ENCODE measurements around the gene PRELID1. TPM values are rescaled to one million over a fixed set of nuclear protein-coding genes. Genes with fewer than 3 reads are reported as not detected.
A peak's percentile ranks its signal among the peaks of the same experiment; 100 is the strongest.

The PRELID1 gene
- total RNA-seq, 1 donor from 2014 or later = 196 TPM

GRCh38 chr5:177270653-177271052, 32.9 kb upstream of the PRELID1 start:
- peaks cover 9% of the 10 kb centered on the region for H3K4me1 Mint-ChIP-seq (ENCODE audit: low read depth, unreplicated experiment)
- H3K36me3 Mint-ChIP-seq (ENCODE audit: low read depth, unreplicated experiment) = peaks cover 15% of the 10 kb centered on the region
- DNase-seq (ENCODE audit: low read depth) (no peak), FAIRE-seq (no peak)
- no peak overlapping the region for H3K27ac Mint-ChIP-seq (ENCODE audit: unreplicated experiment)
- no peaks in the 10 kb centered on the region for H3K27me3 Mint-ChIP-seq (ENCODE audit: low read depth, unreplicated experiment)
- Histone ChIP-seq H3K4me1 (ENCODE audit: insufficient read depth, low read length) (peaks cover 7% of the 10 kb centered on the region), H3K36me3 (ENCODE audit: insufficient read depth, low read length) (peaks cover 33% of the 10 kb centered on the region), H3K9ac (ENCODE audit: low read length) (no peak overlapping the region), H3K4me2 (ENCODE audit: low read length) (peak overlapping the region; percentile 5), H3K79me2 (ENCODE audit: insufficient read depth, low read length) (peaks cover 3% of the 10 kb centered on the region), H3K27me3 (ENCODE audit: insufficient read depth, low read length) (no peaks in the 10 kb centered on the region), H3K4me3 (ENCODE audit: insufficient read depth, low read depth, low read length) (no peak overlapping the region), H4K20me1 (ENCODE audit: insufficient read depth, low read length) (peaks cover 15% of the 10 kb centered on the region), H3K27ac (ENCODE audit: low read depth, low read length) (no peak overlapping the region), H2AFZ (ENCODE audit: low read depth, low read length) (no peak overlapping the region), H3K9me3 (ENCODE audit: insufficient read depth, low read depth, low read length) (no peaks in the 10 kb centered on the region)
- no peaks in the 10 kb centered on the region for H3K9me3 Mint-ChIP-seq (ENCODE audit: unreplicated experiment)
- H3K4me3 Mint-ChIP-seq (ENCODE audit: unreplicated experiment) = no peak overlapping the region
- TF ChIP-seq EZH2 (IDR thresholded peaks at IDR 0.05; ENCODE audit: insufficient read depth, low read length) = no peak
- no peak for TF ChIP-seq CTCF (IDR thresholded peaks at IDR 0.05; ENCODE audit: insufficient read depth, low read depth, low read length)

- Histone ChIP-seq H3K27ac (ENCODE audit: low read depth, low read length) (no peak overlapping the region), H3K4me1 (ENCODE audit: insufficient read depth, low read length) (peaks cover 7% of the 10 kb centered on the region), H3K27me3 (ENCODE audit: insufficient read depth, low read length) (no peaks in the 10 kb centered on the region), H3K79me2 (ENCODE audit: insufficient read depth, low read length) (peaks cover 3% of the 10 kb centered on the region), H3K36me3 (ENCODE audit: insufficient read depth, low read length) (peaks cover 34% of the 10 kb centered on the region), H3K4me3 (ENCODE audit: insufficient read depth, low read depth, low read length) (no peak overlapping the region), H3K4me2 (ENCODE audit: low read length) (peak overlapping the region; percentile 5), H3K9me3 (ENCODE audit: insufficient read depth, low read depth, low read length) (no peaks in the 10 kb centered on the region), H4K20me1 (ENCODE audit: insufficient read depth, low read length) (peaks cover 15% of the 10 kb centered on the region), H2AFZ (ENCODE audit: low read depth, low read length) (no peak overlapping the region), H3K9ac (ENCODE audit: low read length) (no peak overlapping the region)
- Mint-ChIP-seq H3K4me3 (ENCODE audit: unreplicated experiment) (no peak overlapping the region), H3K27ac (ENCODE audit: unreplicated experiment) (no peak overlapping the region), H3K36me3 (ENCODE audit: low read depth, unreplicated experiment) (peaks cover 12% of the 10 kb centered on the region), H3K27me3 (ENCODE audit: low read depth, unreplicated experiment) (no peaks in the 10 kb centered on the region), H3K4me1 (ENCODE audit: low read depth, unreplicated experiment) (peaks cover 9% of the 10 kb centered on the region), H3K9me3 (ENCODE audit: unreplicated experiment) (no peaks in the 10 kb centered on the region)
- TF ChIP-seq CTCF (IDR thresholded peaks at IDR 0.05; ENCODE audit: insufficient read depth, low read depth, low read length) = no peak
- no peak for TF ChIP-seq EZH2 (IDR thresholded peaks at IDR 0.05; ENCODE audit: insufficient read depth, low read length)
- FAIRE-seq = no peak
- DNase-seq (ENCODE audit: low read depth) = no peak
Measured at GRCh38 chr5:177271113-177271512, 32.5 kb upstream of the PRELID1 start.

- H3K4me2 ChIP-seq (ENCODE audit: low read length) = no peak overlapping the region
- no peaks in the 10 kb centered on the region for H3K9me3 ChIP-seq (ENCODE audit: insufficient read depth, low read depth, low read length)
- no peak overlapping the region for H2AFZ ChIP-seq (ENCODE audit: low read depth, low read length)
- no peak overlapping the region for H3K27ac Mint-ChIP-seq (ENCODE audit: unreplicated experiment)
- FAIRE-seq (no peak), DNase-seq (ENCODE audit: low read depth) (no peak)
- peaks cover 36% of the 10 kb centered on the region for H3K36me3 ChIP-seq (ENCODE audit: insufficient read depth, low read length)
- H3K4me1 Mint-ChIP-seq (ENCODE audit: low read depth, unreplicated experiment) = peaks cover 8% of the 10 kb centered on the region
- peaks cover 25% of the 10 kb centered on the region for H4K20me1 ChIP-seq (ENCODE audit: insufficient read depth, low read length)
- H3K4me1 ChIP-seq (ENCODE audit: insufficient read depth, low read length) = peaks cover 3% of the 10 kb centered on the region
- H3K4me3 Mint-ChIP-seq (ENCODE audit: unreplicated experiment) = no peak overlapping the region
- no peaks in the 10 kb centered on the region for H3K9me3 Mint-ChIP-seq (ENCODE audit: unreplicated experiment)
- H3K27me3 ChIP-seq (ENCODE audit: insufficient read depth, low read length) = no peaks in the 10 kb centered on the region
- H3K4me3 ChIP-seq (ENCODE audit: insufficient read depth, low read depth, low read length) = no peak overlapping the region
- no peak for TF ChIP-seq EZH2 (IDR thresholded peaks at IDR 0.05; ENCODE audit: insufficient read depth, low read length)
- TF ChIP-seq CTCF (IDR thresholded peaks at IDR 0.05; ENCODE audit: insufficient read depth, low read depth, low read length) = no peak
- H3K27me3 Mint-ChIP-seq (ENCODE audit: low read depth, unreplicated experiment) = no peaks in the 10 kb centered on the region
- H3K36me3 Mint-ChIP-seq (ENCODE audit: low read depth, unreplicated experiment) = peaks cover 21% of the 10 kb centered on the region
- no peak overlapping the region for H3K27ac ChIP-seq (ENCODE audit: low read depth, low read length)
- H3K79me2 ChIP-seq (ENCODE audit: insufficient read depth, low read length) = peaks cover 2% of the 10 kb centered on the region
- no peak overlapping the region for H3K9ac ChIP-seq (ENCODE audit: low read length)
Measured at GRCh38 chr5:177275883-177276282, 27.7 kb upstream of the PRELID1 start.

Measured in astrocyte (in vitro differentiated cells and primary cell).